Common myeloid progenitor, CD34-positive (primary cell): ENCODE results near the gene SFRP5.

Experiments used
- CTCF ChIA-PET: fragments of 350-600 bp; sonication (Branson Sonifier 250); formaldehyde crosslinking; loops from one replicate; lab custom pipeline; 2021; ENCODE audit warnings: antibody characterized with exemption; lab: Charles Lee
- POLR2A ChIA-PET: fragments of 350-600 bp; sonication (Branson Sonifier 250); formaldehyde crosslinking; loops from one replicate; lab custom pipeline; 2021; ENCODE audit warnings: antibody characterized with exemption; lab: Charles Lee
- DNase-seq, 3 donors: peaks; one replicate each; pipeline versions ENCODE4 v3.0.0 to v3.0.0-alpha.2; 2013
- H3K27ac ChIP-seq, 2 experiments: 1 replicate in 1 of 2; 2 replicates in 1 of 2; pipeline ENCODE4 v1.7.0; 2013; ENCODE audit warnings: inconsistent platforms in 2 of 2, low read length in 2 of 2, mild to moderate bottlenecking in 2 of 2, low read depth in 1 of 2, moderate library complexity in 1 of 2; ENCODE audit not compliant: severe bottlenecking in 2 of 2, insufficient read depth in 1 of 2, poor library complexity in 1 of 2
- H3K27me3 ChIP-seq, 5 experiments: replicated peaks in 2 of 5; 1 replicate in 3 of 5; 2 replicates in 2 of 5; pipeline versions ENCODE4 v1.6.1 to v1.7.0; 2013; ENCODE audit warnings: low read length in 4 of 5, mild to moderate bottlenecking in 2 of 5, moderate library complexity in 2 of 5, inconsistent platforms in 1 of 5; ENCODE audit not compliant: insufficient read depth in 5 of 5, control insufficient read depth in 4 of 5
- H3K36me3 ChIP-seq, 4 experiments: 1 replicate in 2 of 4; 2 replicates in 2 of 4; pipeline versions ENCODE4 v1.6.1 to v1.7.0; 2013; ENCODE audit warnings: low read length in 3 of 4, control low read depth in 1 of 4, mild to moderate bottlenecking in 1 of 4; ENCODE audit not compliant: control insufficient read depth in 4 of 4, insufficient read depth in 4 of 4
- H3K4me1 ChIP-seq, 4 experiments: 1 replicate in 3 of 4; 2 replicates in 1 of 4; pipeline versions ENCODE4 v1.6.1 to v1.7.1; 2013; ENCODE audit warnings: low read length in 3 of 4, mild to moderate bottlenecking in 3 of 4, control low read depth in 1 of 4, inconsistent platforms in 1 of 4, moderate library complexity in 1 of 4; ENCODE audit not compliant: control insufficient read depth in 4 of 4, insufficient read depth in 4 of 4; ENCODE audit errors: control extremely low read depth in 1 of 4
- H3K4me3 ChIP-seq, 7 experiments: 1 replicate in 4 of 7; 2 replicates in 3 of 7; pipeline versions ENCODE4 v1.5.1 to v1.7.0; 2013; ENCODE audit warnings: mild to moderate bottlenecking in 7 of 7, low read length in 6 of 7, moderate library complexity in 6 of 7, inconsistent platforms in 2 of 7, low read depth in 2 of 7, control low read depth in 1 of 7; ENCODE audit not compliant: insufficient read depth in 4 of 7, control insufficient read depth in 1 of 7; ENCODE audit errors: extremely low read depth in 1 of 7
- H3K9me3 ChIP-seq, 5 experiments: 1 replicate in 4 of 5; 2 replicates in 1 of 5; pipeline versions ENCODE4 v1.6.1 to v1.7.1; 2013; ENCODE audit warnings: low read length in 4 of 5, mild to moderate bottlenecking in 2 of 5, inconsistent platforms in 1 of 5, low read depth in 1 of 5, moderate library complexity in 1 of 5; ENCODE audit not compliant: control insufficient read depth in 4 of 5, insufficient read depth in 2 of 5; ENCODE audit errors: control extremely low read depth in 1 of 5
- WGBS: methylation state at CpG from one replicate; pipeline ENCODE4 v1.1.5; 2013; ENCODE audit not compliant: insufficient coverage; 5-methylcytosine and 5-hydroxymethylcytosine counted together

The SFRP5 gene

GRCh38 chr10:97738616-97739015 lies 33.2 kb downstream of the SFRP5 start:
- no peaks in the 10 kb centered on the region for H3K9me3 ChIP-seq
- peak overlapping the region in 2 of 7 experiments; percentile 82 to 93 for H3K4me3 ChIP-seq
- POLR2A ChIA-PET = no interaction called here
- H3K36me3 ChIP-seq = peaks cover 9 to 33% (median 26%) of the 10 kb centered on the region in 4 experiments
- 93% methylated on average over 3 of the region's 4 CpGs for WGBS
- CTCF ChIA-PET = interaction anchor here (1.2 kb wide), 1 partner anchor 37 kb away, joined by 3 read pairs; no protein-coding TSS in a partner anchor
- no peaks in the 10 kb centered on the region for H3K27me3 ChIP-seq
- no peak overlapping the region for H3K27ac ChIP-seq
- DNase-seq = no peak
- H3K4me1 ChIP-seq = peaks cover 7 to 19% (median 15%) of the 10 kb centered on the region in 4 experiments

DNA sequence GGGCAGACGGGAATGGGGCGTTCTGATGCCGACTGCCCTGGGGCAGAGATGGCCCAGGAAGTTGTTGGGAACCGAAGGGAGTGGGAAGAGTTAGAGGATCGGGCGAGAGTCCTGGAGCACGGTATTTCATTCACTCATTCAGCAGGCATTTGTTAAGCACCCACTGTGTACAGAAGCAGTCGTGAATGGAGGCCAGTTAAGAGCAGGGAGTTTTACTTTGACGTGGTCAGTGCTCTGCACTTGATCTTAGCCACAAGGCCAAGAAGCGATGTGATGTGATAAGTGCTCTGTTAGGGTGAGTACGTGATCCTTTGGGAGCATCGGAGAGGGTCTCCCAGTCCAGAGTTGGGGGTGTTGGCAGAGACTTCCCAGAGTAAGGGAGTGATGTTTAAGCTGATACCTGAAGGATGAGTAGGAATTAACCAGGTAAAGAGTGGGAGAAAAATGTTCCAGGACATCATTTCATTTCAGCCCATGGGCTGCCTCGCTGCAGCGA lies 34.0 kb downstream of the SFRP5 start:
- ChIA-PET POLR2A (no interaction called here), CTCF (interaction anchor here (1.2 kb wide), 1 partner anchor 36 kb away, joined by 3 read pairs; no protein-coding TSS in a partner anchor)
- H3K27ac ChIP-seq = peak overlapping the region; percentile 70 to 91
- H3K4me3 ChIP-seq = peak overlapping the region; percentile 57 to 96 (median 89)
- peaks cover 7 to 19% (median 15%) of the 10 kb centered on the region in 4 experiments for H3K4me1 ChIP-seq
- peaks cover 6 to 25% (median 18%) of the 10 kb centered on the region in 4 experiments for H3K36me3 ChIP-seq
- DNase-seq = no peak
- 50% methylated on average over 10 of the region's 14 CpGs for WGBS
- no peaks in the 10 kb centered on the region for H3K9me3 ChIP-seq
- no peaks in the 10 kb centered on the region for H3K27me3 ChIP-seq

DNA sequence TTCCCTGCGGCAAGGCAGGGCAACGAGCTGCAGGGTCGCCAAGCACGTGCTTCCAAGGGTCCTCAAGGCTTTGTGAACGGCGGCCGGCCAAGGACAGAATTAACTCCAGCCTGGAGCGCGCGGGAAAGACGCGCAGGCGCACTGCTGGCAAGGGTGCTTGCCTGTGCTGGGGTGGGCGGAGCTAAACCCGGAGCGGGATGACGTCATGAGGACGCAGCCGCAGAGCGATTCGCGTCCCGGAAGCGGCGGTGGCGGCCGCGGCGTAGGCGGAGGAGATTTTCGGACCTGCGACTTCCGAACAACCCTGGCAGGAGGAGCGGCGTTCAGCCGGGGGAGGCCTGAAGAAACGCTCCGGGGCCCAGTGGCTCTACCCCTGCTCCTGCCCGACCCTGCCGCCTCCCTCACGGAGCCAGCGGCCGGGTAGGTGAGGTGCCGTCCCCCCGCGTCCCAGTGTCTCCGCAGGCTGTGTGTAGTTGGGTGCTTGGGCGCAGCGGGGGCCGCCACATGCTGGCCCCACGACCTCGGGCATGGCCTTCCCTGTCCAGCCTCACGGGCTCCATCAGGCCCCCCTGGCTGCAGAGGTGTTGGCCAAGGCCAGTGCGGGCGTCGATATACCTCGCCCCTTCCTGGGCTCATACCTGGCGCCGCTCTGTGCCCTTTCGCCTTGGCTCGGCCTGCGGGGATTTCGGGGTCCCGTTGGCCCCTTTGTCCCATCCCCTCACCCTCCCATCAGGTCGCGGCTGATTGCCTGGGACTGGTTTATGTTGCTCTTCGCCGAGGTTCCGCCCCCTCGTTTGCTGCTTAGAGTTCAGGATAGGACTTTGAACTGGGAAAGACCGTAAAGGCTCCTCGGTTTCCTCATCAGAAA lies 34.7 kb downstream of the SFRP5 start, which contains the start of gene ZFYVE27:
Gene ZFYVE27 (plus strand): TSS at position 227 of the 868 bp plus-strand sequence. CDS start 1,350 bp downstream, outside the sequence.
- Histone ChIP-seq H3K4me3 (peak within 1 kb of the TSS; percentile 57 to 96 (median 89)), H3K4me1 (peaks cover 7 to 19% (median 15%) of the 10 kb centered on the region in 4 experiments), H3K27me3 (no peaks in the 10 kb centered on the region), H3K9me3 (no peaks in the 10 kb centered on the region), H3K36me3 (peaks cover 6 to 21% (median 15%) of the 10 kb centered on the region in 4 experiments), H3K27ac (peak within 1 kb of the TSS; percentile 70 to 91)
- ChIA-PET POLR2A (interaction anchor here (1.2 kb wide), 1 partner anchor 23 kb away, joined by 4 read pairs; the partner anchor contains the start of gene MARVELD1), CTCF (interaction anchor here (1.3 to 21.5 kb wide), 9 partner anchors 11 to 61 kb away, joined by 4 to 623 read pairs (median 7); partner anchors contain the start of genes AVPI1 and MARVELD1)
- DNase-seq = peak; percentile 93 to 94 (median 94)
- under 1% methylated on average over 58 of the region's 72 CpGs for WGBS

DNA sequence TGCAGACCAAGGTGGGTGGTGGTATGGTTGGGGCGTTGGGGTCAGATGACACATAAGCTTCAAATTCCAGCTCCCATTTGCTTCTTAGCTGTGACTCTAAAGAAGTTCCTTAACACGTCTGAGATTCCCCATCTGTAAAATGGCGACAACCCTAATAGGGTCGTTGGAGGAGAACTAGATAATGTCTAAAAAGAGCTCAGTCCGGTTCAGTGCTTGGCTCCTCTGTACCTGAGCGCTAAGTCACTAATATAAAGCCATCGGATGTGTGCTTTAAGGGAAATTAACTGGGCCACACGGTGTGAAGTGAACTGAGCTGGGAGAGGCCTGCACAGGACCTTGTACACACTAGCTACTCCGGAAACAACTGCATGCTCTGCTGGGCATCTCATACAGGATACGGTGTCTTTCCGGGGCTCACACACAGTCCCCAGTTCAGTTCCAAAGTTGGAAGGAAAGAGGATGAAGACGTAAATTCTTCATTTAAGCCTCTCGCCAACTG lies 35.3 kb downstream of the SFRP5 start:
- ChIA-PET CTCF (interaction anchor here (1.1 to 21.5 kb wide), 10 partner anchors 10 to 61 kb away, joined by 3 to 623 read pairs (median 6); partner anchors contain the start of genes AVPI1 and MARVELD1), POLR2A (interaction anchor here (1.2 kb wide), 1 partner anchor 23 kb away, joined by 4 read pairs; the partner anchor contains the start of gene MARVELD1)
- no peak for DNase-seq
- H3K27me3 ChIP-seq = no peaks in the 10 kb centered on the region
- H3K4me1 ChIP-seq = peaks cover 7 to 19% (median 15%) of the 10 kb centered on the region in 4 experiments
- no peaks in the 10 kb centered on the region for H3K9me3 ChIP-seq
- peak overlapping the region in 6 of 7 experiments; percentile 75 to 96 (median 91) for H3K4me3 ChIP-seq
- WGBS = 70% methylated on average over 12 of the region's 13 CpGs
- H3K36me3 ChIP-seq = peaks cover 4 to 20% (median 12%) of the 10 kb centered on the region in 4 experiments
- H3K27ac ChIP-seq = peak overlapping the region in 1 of 2 experiments; percentile 91

GRCh38 chr10:97734021-97734420 lies 37.8 kb downstream of the SFRP5 start:
- Histone ChIP-seq H3K4me1 (peaks cover 7 to 19% (median 15%) of the 10 kb centered on the region in 4 experiments), H3K27ac (no peak overlapping the region), H3K36me3 (peaks cover 0 to 4% (median under 1%) of the 10 kb centered on the region in 4 experiments), H3K9me3 (no peaks in the 10 kb centered on the region), H3K4me3 (no peak overlapping the region), H3K27me3 (no peaks in the 10 kb centered on the region)
- CTCF ChIA-PET = interaction anchor here (1.1 to 21.5 kb wide), 9 partner anchors 10 to 162 kb away, joined by 3 to 623 read pairs (median 4); partner anchors contain the start of gene MARVELD1
- POLR2A ChIA-PET = no interaction called here
- no peak for DNase-seq
- 83% methylated on average over 4 of the region's 6 CpGs for WGBS

GRCh38 chr10:97733256-97733655 lies 38.5 kb downstream of the SFRP5 start:
- Histone ChIP-seq H3K36me3 (no peaks in the 10 kb centered on the region), H3K4me3 (no peak overlapping the region), H3K27ac (no peak overlapping the region), H3K9me3 (no peaks in the 10 kb centered on the region), H3K27me3 (no peaks in the 10 kb centered on the region), H3K4me1 (peaks cover 7 to 14% (median 12%) of the 10 kb centered on the region in 4 experiments)
- DNase-seq = no peak
- 100% methylated on average over 1 of the region's 5 CpGs for WGBS
- POLR2A ChIA-PET = no interaction called here
- CTCF ChIA-PET = interaction anchor here (1.0 to 21.5 kb wide), 11 partner anchors 10 to 161 kb away, joined by 3 to 623 read pairs (median 5); partner anchors contain the start of genes AVPI1 and MARVELD1
